ENCODE data around the gene PLCXD1. TPM values are rescaled to one million over a fixed set of nuclear protein-coding genes. Genes with fewer than 3 reads are reported as not detected.

The PLCXD1 gene
- total RNA-seq, 4 donors from 2014 or later: 2.8 to 19.5 (median 8.1) TPM

DNA sequence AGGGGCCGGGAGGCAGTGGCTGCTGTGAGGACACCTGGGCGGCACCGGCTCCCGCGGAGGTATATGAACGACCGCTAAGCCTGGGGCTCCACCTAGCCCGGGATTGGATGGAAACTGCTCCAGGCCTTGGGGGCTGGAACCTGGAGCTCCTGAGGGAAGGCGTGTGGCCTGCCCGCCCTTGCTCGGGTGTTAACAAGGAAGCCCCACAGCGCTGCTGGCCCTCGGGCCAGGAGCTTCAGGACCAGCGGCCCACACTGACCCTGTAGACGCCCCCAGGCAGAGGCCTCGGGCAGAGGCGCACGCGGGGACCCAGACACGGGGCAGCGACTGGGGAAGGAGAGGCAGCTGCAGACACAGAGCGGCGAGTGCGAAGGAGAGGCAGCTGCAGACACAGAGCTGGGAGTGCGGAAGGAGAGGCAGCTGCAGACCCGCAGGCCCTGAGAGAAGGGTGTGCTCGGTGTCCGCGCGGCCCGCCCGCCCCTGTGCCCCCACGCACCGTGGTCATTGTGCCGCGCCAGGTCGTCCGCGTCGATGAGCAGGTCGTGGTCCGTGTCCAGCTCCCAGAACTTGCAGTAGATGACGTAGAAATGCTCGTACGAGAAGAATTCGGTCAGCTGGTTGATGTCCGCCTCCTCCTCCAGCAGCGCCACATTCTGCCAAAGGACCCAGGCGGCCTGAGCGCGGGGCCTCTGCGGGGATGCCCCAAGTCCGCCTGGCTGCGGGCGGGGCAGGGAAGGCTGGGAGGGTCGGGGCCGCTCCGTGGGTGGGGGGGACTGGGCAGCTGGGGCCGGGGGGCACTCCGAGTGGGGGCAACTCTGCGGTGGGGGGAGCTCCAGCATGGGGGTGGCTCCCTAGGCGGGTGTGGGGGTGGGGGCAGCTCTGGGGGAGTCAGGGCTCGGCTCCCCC lies 64.1 kb downstream of the PLCXD1 start:
- no peak for TF ChIP-seq POLR2A (IDR thresholded peaks at IDR 0.05)
- TF ChIP-seq, protein P1, sequence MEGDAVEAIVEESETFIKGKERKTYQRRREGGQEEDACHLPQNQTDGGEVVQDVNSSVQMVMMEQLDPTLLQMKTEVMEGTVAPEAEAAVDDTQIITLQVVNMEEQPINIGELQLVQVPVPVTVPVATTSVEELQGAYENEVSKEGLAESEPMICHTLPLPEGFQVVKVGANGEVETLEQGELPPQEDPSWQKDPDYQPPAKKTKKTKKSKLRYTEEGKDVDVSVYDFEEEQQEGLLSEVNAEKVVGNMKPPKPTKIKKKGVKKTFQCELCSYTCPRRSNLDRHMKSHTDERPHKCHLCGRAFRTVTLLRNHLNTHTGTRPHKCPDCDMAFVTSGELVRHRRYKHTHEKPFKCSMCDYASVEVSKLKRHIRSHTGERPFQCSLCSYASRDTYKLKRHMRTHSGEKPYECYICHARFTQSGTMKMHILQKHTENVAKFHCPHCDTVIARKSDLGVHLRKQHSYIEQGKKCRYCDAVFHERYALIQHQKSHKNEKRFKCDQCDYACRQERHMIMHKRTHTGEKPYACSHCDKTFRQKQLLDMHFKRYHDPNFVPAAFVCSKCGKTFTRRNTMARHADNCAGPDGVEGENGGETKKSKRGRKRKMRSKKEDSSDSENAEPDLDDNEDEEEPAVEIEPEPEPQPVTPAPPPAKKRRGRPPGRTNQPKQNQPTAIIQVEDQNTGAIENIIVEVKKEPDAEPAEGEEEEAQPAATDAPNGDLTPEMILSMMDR (IDR thresholded peaks at IDR 0.05): no peak
- intact Hi-C loops (cut with DNase I; ENCODE audit: low total_unique reads): no loop called here
- Histone ChIP-seq H3K9me3 (no peaks in the 10 kb centered on the region), H3K27me3 (no peaks in the 10 kb centered on the region), H3K27ac (no peak overlapping the region), H3K4me3 (no peak overlapping the region), H3K4me1 (no peaks in the 10 kb centered on the region), H3K36me3 (no peaks in the 10 kb centered on the region)
- DNase-seq: no peak

DNA sequence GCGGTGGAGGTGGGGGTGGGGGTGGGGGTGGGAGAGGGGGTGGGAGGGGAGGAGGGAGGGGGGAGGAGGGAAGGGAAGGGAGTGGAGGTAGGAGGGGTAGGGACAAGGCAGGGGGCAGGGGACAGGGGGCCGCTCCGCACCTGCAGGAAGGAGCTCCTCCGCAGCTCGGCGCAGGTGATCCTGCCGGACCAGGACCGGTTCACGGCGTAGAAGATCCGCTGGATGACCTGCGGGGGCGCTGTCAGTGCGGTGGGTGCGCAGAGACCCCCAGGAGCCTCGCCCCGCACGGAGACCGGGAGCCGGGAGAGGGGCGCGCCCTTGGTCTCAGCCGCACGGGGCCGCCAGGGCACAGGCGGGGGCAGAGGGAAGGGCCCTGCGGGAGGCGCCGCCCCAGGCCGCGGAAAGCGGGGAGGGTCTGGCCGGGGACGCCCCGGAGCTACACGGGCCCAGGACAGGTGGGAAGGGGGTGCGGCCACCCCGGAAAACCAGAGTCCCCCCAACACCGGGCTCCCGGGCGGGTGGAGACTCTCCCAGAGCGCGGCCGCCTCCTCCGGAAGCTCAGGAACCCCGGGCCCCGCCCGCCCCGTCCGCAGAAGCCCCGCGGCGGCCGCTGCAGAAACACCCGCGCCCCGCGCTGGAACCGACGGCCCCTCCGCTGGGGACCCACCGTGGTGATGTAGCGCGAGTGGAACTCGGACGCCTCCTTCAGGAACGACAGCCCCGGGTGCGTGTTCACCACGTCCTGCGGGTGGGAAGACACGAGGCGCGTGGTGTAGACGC lies 65.0 kb downstream of the PLCXD1 start:
- no peak overlapping the region for H3K27ac ChIP-seq
- no peaks in the 10 kb centered on the region for H3K9me3 ChIP-seq
- H3K4me1 ChIP-seq: no peaks in the 10 kb centered on the region
- intact Hi-C loops (cut with DNase I; ENCODE audit: low total_unique reads): no loop called here
- no peak for TF ChIP-seq POLR2A (IDR thresholded peaks at IDR 0.05)
- TF ChIP-seq, protein P1 (IDR thresholded peaks at IDR 0.05): no peak
- no peak for DNase-seq
- H3K4me3 ChIP-seq: no peak overlapping the region
- no peaks in the 10 kb centered on the region for H3K27me3 ChIP-seq
- no peaks in the 10 kb centered on the region for H3K36me3 ChIP-seq

- Histone ChIP-seq H3K9me3 (no peaks in the 10 kb centered on the region), H3K36me3 (no peaks in the 10 kb centered on the region), H3K27me3 (no peaks in the 10 kb centered on the region), H3K4me3 (no peak overlapping the region), H3K27ac (no peak overlapping the region), H3K4me1 (no peaks in the 10 kb centered on the region)
- intact Hi-C loops (cut with DNase I; ENCODE audit: low total_unique reads): no loop called here
- TF ChIP-seq, protein P1 (IDR thresholded peaks at IDR 0.05): no peak
- no peak for TF ChIP-seq POLR2A (IDR thresholded peaks at IDR 0.05)
- no peak for DNase-seq
Measured at GRCh38 chrX:347351-348117, 66.4 kb downstream of the PLCXD1 start.

DNA sequence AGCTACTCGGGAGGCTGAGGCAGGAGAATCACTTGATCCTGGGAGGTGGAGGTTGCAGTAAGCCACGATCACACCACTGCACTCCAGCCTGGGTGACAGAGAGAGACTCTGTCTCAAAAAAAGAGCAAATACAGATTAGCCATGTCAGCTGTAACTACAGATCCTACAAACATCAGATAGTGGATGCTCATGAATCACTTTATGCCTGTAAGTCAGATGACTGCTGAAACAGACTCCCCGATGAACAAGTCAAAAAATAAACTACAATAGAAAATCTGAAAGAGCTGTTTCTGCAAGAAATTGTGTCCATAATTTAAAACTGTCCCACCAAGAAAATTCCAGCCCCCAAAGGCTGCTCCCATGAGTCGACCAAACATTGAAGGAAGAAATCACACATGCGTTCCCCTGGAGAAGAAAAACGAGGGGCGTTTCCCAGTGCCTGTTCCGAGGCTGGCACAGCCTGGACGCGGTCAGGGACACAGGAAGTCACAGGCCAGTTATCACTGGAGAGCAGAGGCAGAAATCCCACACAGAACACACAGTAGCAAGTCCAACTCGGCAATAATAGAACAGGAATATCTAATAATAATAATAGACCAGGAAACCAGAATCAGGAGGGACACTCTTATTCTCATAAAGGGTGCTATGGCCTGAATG lies 67.4 kb downstream of the PLCXD1 start:
- no peaks in the 10 kb centered on the region for H3K36me3 ChIP-seq
- H3K4me1 ChIP-seq: no peaks in the 10 kb centered on the region
- H3K9me3 ChIP-seq: no peaks in the 10 kb centered on the region
- TF ChIP-seq, protein P1 (IDR thresholded peaks at IDR 0.05): no peak
- TF ChIP-seq POLR2A (IDR thresholded peaks at IDR 0.05): no peak
- H3K4me3 ChIP-seq: no peak overlapping the region
- no peak for DNase-seq
- intact Hi-C loops (cut with DNase I; ENCODE audit: low total_unique reads): no loop called here
- no peak overlapping the region for H3K27ac ChIP-seq
- no peaks in the 10 kb centered on the region for H3K27me3 ChIP-seq
